K562 (cell line): Measurements from ENCODE around the gene CPT1A. TPM values are rescaled to one million over a fixed set of nuclear protein-coding genes. Genes with fewer than 3 reads are reported as not detected.
A peak's percentile ranks its signal among the peaks of the same experiment; 100 is the strongest.

Experiments
- CAMTA2 ChIP-seq: fragments of 250-450 bp; sonication (Bioruptor Pico); conservative IDR thresholded peaks from 2 replicates; pipeline ENCODE4 v1.5.1; 2022
- GATAD2B ChIP-seq: fragments of 450-650 bp; IDR thresholded peaks from 2 replicates; pipeline ENCODE4 v1.6.1; 2017; ENCODE audit warnings: mild to moderate bottlenecking, borderline replicate concordance
- HDAC1 ChIP-seq, 2 experiments: fragments of 450-650 bp; IDR thresholded peaks; 2 replicates each; pipeline ENCODE4 v1.6.1; 2016 to 2017; ENCODE audit warnings: inconsistent platforms in 1 of 2, mild to moderate bottlenecking in 1 of 2, moderate library complexity in 1 of 2
- HDAC6 ChIP-seq: IDR thresholded peaks from 2 replicates; pipeline ENCODE4 v1.6.1; 2012; ENCODE audit warnings: low read depth, mild to moderate bottlenecking, control low read depth, inconsistent platforms, low read length, moderate library complexity
- HMG20B ChIP-seq: fragments of 250-450 bp; sonication (Bioruptor Pico); IDR thresholded peaks from 2 replicates; pipeline ENCODE4 v1.5.0; 2021; ENCODE audit warnings: mild to moderate bottlenecking
- KLF6 ChIP-seq: fragments of 250-450 bp; sonication (Bioruptor Pico); IDR thresholded peaks from 2 replicates; pipeline ENCODE4 v1.4.0; 2020; ENCODE audit warnings: mild to moderate bottlenecking, moderate library complexity, borderline replicate concordance
- PTRF ChIP-seq: fragments of 450-650 bp; IDR thresholded peaks from 2 replicates; pipeline ENCODE4 v1.6.1; 2016; ENCODE audit warnings: mild to moderate bottlenecking, missing genetic modification characterization, missing compliant biosample characterization
- RB1 ChIP-seq: fragments of 450-650 bp; IDR thresholded peaks from 2 replicates; pipeline ENCODE4 v1.6.1; 2017; ENCODE audit warnings: low read depth, mild to moderate bottlenecking
- RBFOX2 ChIP-seq: fragments of 200-400 bp; formaldehyde crosslinking; IDR thresholded peaks from 2 replicates; pipeline ENCODE4 v1.6.1; 2017; ENCODE audit warnings: low read depth, mild to moderate bottlenecking, low read length, moderate library complexity
- RUNX1 ChIP-seq: sonication (generic); IDR thresholded peaks from 2 replicates; pipeline ENCODE4 v1.6.1; 2016; ENCODE audit warnings: antibody characterized with exemption, low read depth
- SP2 ChIP-seq: IDR thresholded peaks from 2 replicates; pipeline ENCODE4 v1.6.1; 2011; ENCODE audit warnings: mild to moderate bottlenecking, low read depth, low read length, moderate library complexity; ENCODE audit not compliant: poor library complexity, severe bottlenecking; ENCODE audit errors: extremely low read depth
- TAF15 ChIP-seq: fragments of 200-400 bp; formaldehyde crosslinking; IDR thresholded peaks from 2 replicates; pipeline ENCODE4 v1.6.1; 2017; ENCODE audit warnings: mild to moderate bottlenecking, low read depth, low read length, moderate library complexity
- TCFL5 ChIP-seq: fragments of 250-450 bp; sonication (Bioruptor Pico); conservative IDR thresholded peaks from 2 replicates; pipeline ENCODE4 v1.6.1; 2021; ENCODE audit warnings: mild to moderate bottlenecking, moderate library complexity, matching md5 sums
- TFAM ChIP-seq: fragments of 250-450 bp; sonication (Bioruptor Pico); conservative IDR thresholded peaks from 2 replicates; pipeline ENCODE4 v1.5.0; 2021; ENCODE audit warnings: mild to moderate bottlenecking, moderate library complexity
- ZNF224 ChIP-seq: sonication (generic); formaldehyde crosslinking; IDR thresholded peaks from 2 replicates; pipeline ENCODE4 v1.8.0; 2022; ENCODE audit warnings: mild to moderate bottlenecking, missing genetic modification reagents
- ZNF274 ChIP-seq: IDR thresholded peaks from 2 replicates; pipeline ENCODE4 v1.6.1; 2011; ENCODE audit warnings: low read depth, mild to moderate bottlenecking, low read length, moderate library complexity, borderline replicate concordance
- ZNF3 ChIP-seq: fragments of 250-450 bp; sonication (Bioruptor Pico); IDR thresholded peaks from 2 replicates; pipeline ENCODE4 v1.5.0; 2021; ENCODE audit warnings: mild to moderate bottlenecking, moderate library complexity
- ZNF561 ChIP-seq: fragments of 450-650 bp; formaldehyde crosslinking; conservative IDR thresholded peaks from 2 replicates; pipeline ENCODE4 v1.4.0; 2020; ENCODE audit warnings: mild to moderate bottlenecking, moderate library complexity
- ZZZ3 ChIP-seq: fragments of 450-650 bp; IDR thresholded peaks from 2 replicates; pipeline ENCODE4 v1.6.1; 2016; ENCODE audit warnings: antibody characterized with exemption, mild to moderate bottlenecking, moderate library complexity
- polyA plus RNA-seq, 8 experiments: library from polyadenylated mRNA; depleted of rRNA in 4 of 8; stranded (reverse) in 5 of 8; unstranded in 3 of 8; fragments of >200 nt; fragmentation: Nextera tagmentation in 2 of 8; fragmentation: Illumina TruSeq in 1 of 8; extraction: Ambion mirVana in 2 of 8; extraction: Trizol in 1 of 8; gene quantifications; 2 replicates each; pipeline versions ENCODE4 v1.2.1 to v1.2.3, GENCODE V29; 2011 to 2014; ENCODE audit warnings: inconsistent platforms in 1 of 8, missing spikeins in 1 of 8
- total RNA-seq, 7 experiments: library from RNA; depleted of rRNA in 6 of 7; stranded (reverse); fragments of >200 nt in 6 of 7; fragmentation: Illumina TruSeq in 2 of 7; extraction: Trizol in 2 of 7; gene quantifications; 2 replicates each; pipeline versions ENCODE4 v1.2.1 to v1.2.3, GENCODE V29; 2011 to 2021; ENCODE audit warnings: low replicate concordance in 1 of 7
- TF ChIP-seq, protein P1 (sequence below): fragments of 250-450 bp; sonication (Bioruptor Pico); IDR thresholded peaks from 2 replicates; pipeline ENCODE4 v1.8.0; 2022; ENCODE audit warnings: moderate library complexity, mild to moderate bottlenecking, inconsistent platforms
- TF ChIP-seq, protein P2 (sequence below): fragments of 200-800 bp; sonication (Bioruptor generic); IDR thresholded peaks from 2 replicates; pipeline ENCODE4 v1.6.1; 2017; ENCODE audit warnings: missing genetic modification characterization, missing compliant biosample characterization
- TF ChIP-seq, protein P3 (sequence below): fragments of 450-650 bp; IDR thresholded peaks from 2 replicates; pipeline ENCODE4 v1.6.1; 2016; ENCODE audit warnings: antibody characterized with exemption
- TF ChIP-seq, protein P4 (sequence below): fragments of 250-450 bp; sonication (Bioruptor Pico); IDR thresholded peaks from 2 replicates; pipeline ENCODE4 v1.5.0; 2020; ENCODE audit warnings: mild to moderate bottlenecking, borderline replicate concordance

Gene CPT1A
- total and polyA plus RNA-seq, 9 of the 15 experiments (the other 6 are each of a cell fraction or from before 2014, with no cell fraction given), result 2.6 to 29.1 (median 12.3) TPM

DNA sequence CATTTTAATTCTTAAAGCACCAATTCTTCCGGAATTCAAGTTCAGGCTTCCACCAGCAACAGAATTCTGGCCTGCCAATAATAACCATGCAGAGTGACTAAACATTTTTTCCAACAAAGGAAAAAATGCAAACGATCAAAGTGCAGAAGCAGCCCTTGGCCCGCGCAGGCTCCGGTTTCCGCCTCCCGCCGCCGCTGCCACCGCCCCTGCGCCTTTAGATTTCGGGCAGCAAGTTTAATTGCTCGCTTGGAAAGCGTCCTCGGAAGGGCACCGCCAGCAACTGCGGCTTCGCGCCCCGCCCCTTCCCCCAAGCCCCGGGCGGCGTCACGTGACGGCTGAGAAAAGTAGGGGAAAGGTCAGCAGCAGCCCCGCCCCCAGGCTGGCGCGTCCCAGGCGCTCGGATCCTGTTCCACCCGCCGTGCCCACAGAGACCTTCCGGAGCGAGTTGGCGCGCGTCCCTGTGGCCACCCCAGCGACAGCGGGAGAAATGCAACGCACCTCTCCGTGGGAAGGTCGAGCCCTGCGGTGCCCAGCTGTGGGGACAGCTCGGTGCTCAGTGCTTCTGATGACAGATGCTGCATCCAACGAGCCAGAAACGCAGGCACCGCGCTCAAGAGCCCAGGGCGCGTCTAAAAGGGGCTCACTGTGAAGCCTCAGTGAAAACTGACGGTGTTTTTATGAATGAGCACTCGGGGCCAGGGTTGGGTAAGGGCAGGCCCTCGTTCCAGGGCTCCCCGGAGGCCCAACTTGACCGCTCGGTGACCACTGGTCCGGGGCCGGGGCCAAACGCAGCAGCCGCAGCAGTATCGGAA is 2.5 kb downstream of the CPT1A start (continued):
- TF ChIP-seq, protein P1, sequence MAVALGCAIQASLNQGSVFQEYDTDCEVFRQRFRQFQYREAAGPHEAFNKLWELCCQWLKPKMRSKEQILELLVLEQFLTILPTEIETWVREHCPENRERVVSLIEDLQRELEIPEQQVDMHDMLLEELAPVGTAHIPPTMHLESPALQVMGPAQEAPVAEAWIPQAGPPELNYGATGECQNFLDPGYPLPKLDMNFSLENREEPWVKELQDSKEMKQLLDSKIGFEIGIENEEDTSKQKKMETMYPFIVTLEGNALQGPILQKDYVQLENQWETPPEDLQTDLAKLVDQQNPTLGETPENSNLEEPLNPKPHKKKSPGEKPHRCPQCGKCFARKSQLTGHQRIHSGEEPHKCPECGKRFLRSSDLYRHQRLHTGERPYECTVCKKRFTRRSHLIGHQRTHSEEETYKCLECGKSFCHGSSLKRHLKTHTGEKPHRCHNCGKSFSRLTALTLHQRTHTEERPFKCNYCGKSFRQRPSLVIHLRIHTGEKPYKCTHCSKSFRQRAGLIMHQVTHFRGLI, result no peak
- TF ChIP-seq TAF15 (no peak), TCFL5 (no peak), TFAM (CRISPR knock-in tag) (no peak), KLF6 (peak; percentile 48; the same call in 1 of the 2 replicates), PTRF (tag) (no peak), RBFOX2 (peak; percentile 82), HDAC6 (no peak), ZNF274 (no peak), GATAD2B (no peak; the same call in 1 of the 2 replicates), HMG20B (CRISPR knock-in tag) (no peak), ZNF3 (CRISPR knock-in tag) (no peak), CAMTA2 (CRISPR knock-in tag) (no peak), HDAC1 (IDR thresholded peaks at IDR 0.05) (peak in 1 of 2 experiments; percentile 82; a peak in 1 of 4 replicates), SP2 (no peak), RUNX1 (no peak), ZNF224 (CRISPR knock-in tag) (no peak), RB1 (peak; percentile 54; the same call in 1 of the 2 replicates), ZZZ3 (no peak), ZNF561 (no peak)
- TF ChIP-seq, protein P2, sequence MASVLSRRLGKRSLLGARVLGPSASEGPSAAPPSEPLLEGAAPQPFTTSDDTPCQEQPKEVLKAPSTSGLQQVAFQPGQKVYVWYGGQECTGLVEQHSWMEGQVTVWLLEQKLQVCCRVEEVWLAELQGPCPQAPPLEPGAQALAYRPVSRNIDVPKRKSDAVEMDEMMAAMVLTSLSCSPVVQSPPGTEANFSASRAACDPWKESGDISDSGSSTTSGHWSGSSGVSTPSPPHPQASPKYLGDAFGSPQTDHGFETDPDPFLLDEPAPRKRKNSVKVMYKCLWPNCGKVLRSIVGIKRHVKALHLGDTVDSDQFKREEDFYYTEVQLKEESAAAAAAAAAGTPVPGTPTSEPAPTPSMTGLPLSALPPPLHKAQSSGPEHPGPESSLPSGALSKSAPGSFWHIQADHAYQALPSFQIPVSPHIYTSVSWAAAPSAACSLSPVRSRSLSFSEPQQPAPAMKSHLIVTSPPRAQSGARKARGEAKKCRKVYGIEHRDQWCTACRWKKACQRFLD (CRISPR knock-in tag), result no peak
- TF ChIP-seq, protein P3, sequence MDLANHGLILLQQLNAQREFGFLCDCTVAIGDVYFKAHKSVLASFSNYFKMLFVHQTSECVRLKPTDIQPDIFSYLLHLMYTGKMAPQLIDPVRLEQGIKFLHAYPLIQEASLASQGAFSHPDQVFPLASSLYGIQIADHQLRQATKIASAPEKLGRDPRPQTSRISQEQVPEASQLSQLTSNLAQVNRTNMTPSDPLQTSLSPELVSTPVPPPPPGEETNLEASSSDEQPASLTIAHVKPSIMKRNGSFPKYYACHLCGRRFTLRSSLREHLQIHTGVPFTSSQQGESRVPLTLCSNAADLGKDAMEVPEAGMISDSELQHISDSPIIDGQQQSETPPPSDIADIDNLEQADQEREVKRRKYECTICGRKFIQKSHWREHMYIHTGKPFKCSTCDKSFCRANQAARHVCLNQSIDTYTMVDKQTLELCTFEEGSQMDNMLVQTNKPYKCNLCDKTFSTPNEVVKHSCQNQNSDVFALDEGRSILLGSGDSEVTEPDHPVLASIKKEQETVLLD, result no peak
- TF ChIP-seq, protein P4, sequence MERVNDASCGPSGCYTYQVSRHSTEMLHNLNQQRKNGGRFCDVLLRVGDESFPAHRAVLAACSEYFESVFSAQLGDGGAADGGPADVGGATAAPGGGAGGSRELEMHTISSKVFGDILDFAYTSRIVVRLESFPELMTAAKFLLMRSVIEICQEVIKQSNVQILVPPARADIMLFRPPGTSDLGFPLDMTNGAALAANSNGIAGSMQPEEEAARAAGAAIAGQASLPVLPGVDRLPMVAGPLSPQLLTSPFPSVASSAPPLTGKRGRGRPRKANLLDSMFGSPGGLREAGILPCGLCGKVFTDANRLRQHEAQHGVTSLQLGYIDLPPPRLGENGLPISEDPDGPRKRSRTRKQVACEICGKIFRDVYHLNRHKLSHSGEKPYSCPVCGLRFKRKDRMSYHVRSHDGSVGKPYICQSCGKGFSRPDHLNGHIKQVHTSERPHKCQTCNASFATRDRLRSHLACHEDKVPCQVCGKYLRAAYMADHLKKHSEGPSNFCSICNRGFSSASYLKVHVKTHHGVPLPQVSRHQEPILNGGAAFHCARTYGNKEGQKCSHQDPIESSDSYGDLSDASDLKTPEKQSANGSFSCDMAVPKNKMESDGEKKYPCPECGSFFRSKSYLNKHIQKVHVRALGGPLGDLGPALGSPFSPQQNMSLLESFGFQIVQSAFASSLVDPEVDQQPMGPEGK (CRISPR knock-in tag), result no peak
